ENCODE measurements around the gene RXRA. TPM values are rescaled to one million over a fixed set of nuclear protein-coding genes. Genes with fewer than 3 reads are reported as not detected.

The RXRA gene
- polyA plus RNA-seq, 1 of the 3 experiments (the other 2 are of a cell fraction), result 7.6 TPM

- Histone ChIP-seq H4K20me1 (ENCODE audit: insufficient read depth) (peaks cover 10% of the 10 kb centered on the region), H3K4me2 (no peak overlapping the region), H3K4me1 (ENCODE audit: control insufficient read depth in 1 of 2, insufficient read depth in 2 of 2, low read depth in 1 of 2, low read length in 1 of 2) (peaks cover 42 to 46% of the 10 kb centered on the region in 2 experiments), H3K9me3 (no peaks in the 10 kb centered on the region), H3K27ac (ENCODE audit: low read depth in 2 of 2, low read length in 1 of 2) (no peak overlapping the region), H3K36me3 (replicated peaks in 1 of 2; ENCODE audit: control insufficient read depth in 1 of 2, insufficient read depth in 2 of 2, low read length in 1 of 2) (no peaks in the 10 kb centered on the region), H3K4me3 (ENCODE audit: low read depth in 2 of 2, low read length in 1 of 2) (no peak overlapping the region), H3F3A (replicated peaks; ENCODE audit: insufficient read depth) (peaks cover 7% of the 10 kb centered on the region), H3K9ac (no peak overlapping the region), H3K79me2 (ENCODE audit: insufficient read depth) (peaks cover 6% of the 10 kb centered on the region; the same call in 1 of the 2 replicates), H3K27me3 (ENCODE audit: insufficient read depth) (no peaks in the 10 kb centered on the region), H2AFZ (ENCODE audit: low read depth) (no peak overlapping the region), H3K9me2 (no peaks in the 10 kb centered on the region)
- no peak for TF ChIP-seq TAF1 (IDR thresholded peaks at IDR 0.05; ENCODE audit: borderline replicate concordance, low read depth, low read length)
- TF ChIP-seq GABPA (IDR thresholded peaks at IDR 0.05; ENCODE audit: low read depth), result no peak
- no peak for TF ChIP-seq JUND (IDR thresholded peaks at IDR 0.05)
- no peak for TF ChIP-seq USF2 (IDR thresholded peaks at IDR 0.05; ENCODE audit: borderline replicate concordance, low read depth, low read length)
- no peak for TF ChIP-seq CTCF (IDR thresholded peaks at IDR 0.05)
- TF ChIP-seq IRF3 (IDR thresholded peaks at IDR 0.05; ENCODE audit: low read depth, low read length), result no peak
- TF ChIP-seq RFX5 (IDR thresholded peaks at IDR 0.05; ENCODE audit: low read length), result no peak
- no peak for TF ChIP-seq MAX (IDR thresholded peaks at IDR 0.05; ENCODE audit: low read depth)
- no peak for TF ChIP-seq EP300 (IDR thresholded peaks at IDR 0.05; ENCODE audit: borderline replicate concordance in 1 of 2, low read depth in 1 of 2, low read length in 1 of 2)
- TF ChIP-seq ZBTB33 (IDR thresholded peaks at IDR 0.05; ENCODE audit: borderline replicate concordance, low read depth), result no peak
- TF ChIP-seq EZH2phosphoT487 (IDR thresholded peaks at IDR 0.05; ENCODE audit: borderline replicate concordance, low read depth), result no peak
- DNase-seq, result no peak
- CTCF ChIA-PET, result interaction anchor here (3.3 kb wide), 1 partner anchor 32 kb away, joined by 15 read pairs; no protein-coding TSS in a partner anchor
- 100% methylated on average over 5 of the region's 12 CpGs for WGBS (ENCODE audit: low lambda C conversion rate)
- POLR2A ChIA-PET, result interaction anchor here (1.1 kb wide), 1 partner anchor 8 kb away, joined by 5 read pairs; no protein-coding TSS in a partner anchor
Observed at GRCh38 chr9:134410835-134411217, 84.6 kb downstream of the RXRA start.
